Liver (tissue), 9 donors: ENCODE measurements around the gene ATP4A. TPM values are rescaled to one million over a fixed set of nuclear protein-coding genes. Genes with fewer than 3 reads are reported as not detected.

Source experiments
- DNase-seq: peaks from one replicate; pipeline ENCODE4 v3.0.0-alpha.2; 2017; ENCODE audit warnings: low spot score
- H3K27ac ChIP-seq, 2 donors: one replicate each; pipeline ENCODE4 v1.7.0; 2013; ENCODE audit warnings: inconsistent platforms in 2 of 2, low read length in 2 of 2, control low read depth in 1 of 2, low read depth in 1 of 2, mild to moderate bottlenecking in 1 of 2
- H3K27me3 ChIP-seq, 4 donors: one replicate each; pipeline versions ENCODE4 v1.6.1 to v1.7.0; 2013; ENCODE audit warnings: low read length in 3 of 4, inconsistent platforms in 1 of 4, mild to moderate bottlenecking in 1 of 4, moderate library complexity in 1 of 4; ENCODE audit not compliant: control insufficient read depth in 4 of 4, insufficient read depth in 4 of 4
- H3K36me3 ChIP-seq, 4 donors: one replicate each; pipeline versions ENCODE4 v1.6.1 to v1.7.0; 2013; ENCODE audit warnings: low read length in 3 of 4, mild to moderate bottlenecking in 3 of 4, low read depth in 1 of 4, moderate library complexity in 1 of 4; ENCODE audit not compliant: control insufficient read depth in 4 of 4, insufficient read depth in 3 of 4
- H3K4me1 ChIP-seq, 4 donors: one replicate each; pipeline versions ENCODE4 v1.6.1 to v1.7.0; 2013; ENCODE audit warnings: low read length in 3 of 4, mild to moderate bottlenecking in 3 of 4, moderate library complexity in 1 of 4; ENCODE audit not compliant: control insufficient read depth in 4 of 4, insufficient read depth in 4 of 4
- H3K4me3 ChIP-seq, 3 donors: one replicate each; pipeline versions ENCODE4 v1.6.1 to v1.7.0; 2013; ENCODE audit warnings: low read length in 3 of 3, control low read depth in 1 of 3, low read depth in 1 of 3, mild to moderate bottlenecking in 1 of 3
- H3K9ac ChIP-seq, 2 donors: one replicate each; pipeline ENCODE4 v1.7.0; 2013; ENCODE audit warnings: low read length in 2 of 2, mild to moderate bottlenecking in 2 of 2, moderate library complexity in 2 of 2, control low read depth in 1 of 2, low read depth in 1 of 2
- H3K9me3 ChIP-seq, 4 donors: one replicate each; pipeline versions ENCODE4 v1.6.1 to v1.7.0; 2013; ENCODE audit warnings: low read length in 3 of 4; ENCODE audit not compliant: control insufficient read depth in 4 of 4
- CTCF ChIP-seq: fragments of 150-350 bp; IDR thresholded peaks from 2 replicates; pipeline ENCODE4 v1.5.1; 2017; ENCODE audit warnings: improper control_type of control experiment, low read depth, low read length; ENCODE audit not compliant: missing input control
- EGR1 ChIP-seq, 2 donors: IDR thresholded peaks; 2 replicates each; pipeline ENCODE4 v1.6.1; 2016 to 2018; ENCODE audit warnings: antibody characterized with exemption in 2 of 2, low read depth in 2 of 2
- FOXA1 ChIP-seq: IDR thresholded peaks from 2 replicates; pipeline ENCODE4 v1.6.1; 2016; ENCODE audit warnings: antibody characterized with exemption
- FOXA2 ChIP-seq: IDR thresholded peaks from 2 replicates; pipeline ENCODE4 v1.6.1; 2016; ENCODE audit warnings: antibody characterized with exemption
- GABPA ChIP-seq, 2 donors: IDR thresholded peaks in 1 of 2; conservative IDR thresholded peaks in 1 of 2; 2 replicates each; pipeline ENCODE4 v1.6.1; 2016; ENCODE audit warnings: antibody characterized with exemption in 2 of 2, mild to moderate bottlenecking in 1 of 2, moderate library complexity in 1 of 2
- HNF4A ChIP-seq, 2 donors: conservative IDR thresholded peaks; 2 replicates each; pipeline ENCODE4 v1.6.1; 2016; ENCODE audit warnings: antibody characterized with exemption in 2 of 2, mild to moderate bottlenecking in 2 of 2
- HNF4G ChIP-seq: IDR thresholded peaks from 2 replicates; pipeline ENCODE4 v1.6.1; 2016; ENCODE audit warnings: antibody characterized with exemption
- JUND ChIP-seq, 2 donors: IDR thresholded peaks; 2 replicates each; pipeline ENCODE4 v1.6.1; 2016; ENCODE audit warnings: antibody characterized with exemption in 2 of 2
- MAX ChIP-seq: IDR thresholded peaks from 2 replicates; pipeline ENCODE4 v1.6.1; 2016; ENCODE audit warnings: antibody characterized with exemption
- NR2F2 ChIP-seq: IDR thresholded peaks from 2 replicates; pipeline ENCODE4 v1.6.1; 2016; ENCODE audit warnings: antibody characterized with exemption
- RAD21 ChIP-seq, 2 donors: IDR thresholded peaks; 2 replicates each; pipeline ENCODE4 v1.6.1; 2016; ENCODE audit warnings: antibody characterized with exemption in 2 of 2, mild to moderate bottlenecking in 2 of 2
- RXRA ChIP-seq, 2 donors: IDR thresholded peaks; 2 replicates each; pipeline ENCODE4 v1.6.1; 2017 to 2018; ENCODE audit warnings: antibody characterized with exemption in 2 of 2, mild to moderate bottlenecking in 1 of 2
- SP1 ChIP-seq: IDR thresholded peaks from 2 replicates; pipeline ENCODE4 v1.6.1; 2018; ENCODE audit warnings: antibody characterized with exemption, mild to moderate bottlenecking
- TAF1 ChIP-seq: conservative IDR thresholded peaks from 2 replicates; pipeline ENCODE4 v1.6.1; 2016; ENCODE audit warnings: antibody characterized with exemption, mild to moderate bottlenecking
- YY1 ChIP-seq: IDR thresholded peaks from 2 replicates; pipeline ENCODE4 v1.6.1; 2016; ENCODE audit warnings: antibody characterized with exemption, mild to moderate bottlenecking
- ZBTB33 ChIP-seq: IDR thresholded peaks from 2 replicates; pipeline ENCODE4 v1.6.1; 2016; ENCODE audit warnings: antibody characterized with exemption
- WGBS: extraction: QIAGEN DNeasy Blood & Tissue Kit; methylation state at CpG from one replicate; pipeline ENCODE4 v1.1.7; 2013; 5-methylcytosine and 5-hydroxymethylcytosine counted together
- polyA plus RNA-seq, 2 donors: library from polyadenylated mRNA; stranded (reverse) in 1 of 2; unstranded in 1 of 2; fragments of 200-250 nt in 1 of 2; fragments of >200 nt in 1 of 2; fragmentation: Nextera tagmentation in 1 of 2; extraction: Ambion mirVana in 1 of 2; gene quantifications; one replicate each; pipeline versions ENCODE4 v1.2.1 to v1.2.3, GENCODE V29; 2013 to 2015
- total RNA-seq, 2 donors: library from RNA; depleted of rRNA; stranded (reverse); fragments of >200 nt; gene quantifications; one replicate each; pipeline ENCODE4 v1.2.3, GENCODE V29; 2014
- TF ChIP-seq, protein P1 (sequence below): IDR thresholded peaks from 2 replicates; pipeline ENCODE4 v1.6.1; 2016; ENCODE audit warnings: antibody characterized with exemption, mild to moderate bottlenecking
- TF ChIP-seq, protein P2 (sequence below): IDR thresholded peaks from 2 replicates; pipeline ENCODE4 v1.6.1; 2016; ENCODE audit warnings: antibody characterized with exemption
- donor health status: healthy.
- donor health status: healthy.
- donor health status: healthy.
- donor health status: healthy.
- donor health status: healthy.

ATP4A gene
- total and polyA plus RNA-seq, 4 donors = not detected

DNA sequence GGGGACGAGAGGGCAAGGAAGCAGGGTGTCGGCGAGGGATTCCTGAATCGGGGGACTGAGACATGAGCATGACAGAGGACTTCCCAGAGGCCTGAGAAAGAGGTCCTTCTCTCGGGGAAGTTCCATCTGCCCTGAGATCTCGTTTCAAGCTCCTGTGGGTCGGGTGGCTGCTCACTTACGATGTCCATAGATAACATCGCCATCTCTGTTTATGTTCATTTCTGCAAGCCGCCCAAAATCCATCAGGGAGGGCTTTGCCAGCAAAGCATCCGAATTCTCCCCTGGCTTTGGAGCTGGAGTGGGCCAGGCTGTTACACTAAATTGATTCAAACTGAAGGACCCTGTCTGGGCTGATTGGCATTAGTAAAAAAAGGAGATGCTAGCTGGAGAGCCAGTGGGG, 55.9 kb downstream of the ATP4A start:
- Histone ChIP-seq H3K27ac (no peak overlapping the region), H3K27me3 (no peaks in the 10 kb centered on the region), H3K9ac (no peak overlapping the region), H3K4me1 (peaks cover 0 to 16% (median 7%) of the 10 kb centered on the region in 4 donors), H3K9me3 (no peaks in the 10 kb centered on the region), H3K4me3 (no peak overlapping the region), H3K36me3 (peaks cover 0 to 1% (median 0%) of the 10 kb centered on the region in 4 donors)
- TF ChIP-seq FOXA2 = no peak
- TF ChIP-seq NR2F2 = no peak
- no peak for TF ChIP-seq HNF4G
- TF ChIP-seq TAF1 = no peak
- TF ChIP-seq JUND (IDR thresholded peaks at IDR 0.05) = no peak
- no peak for TF ChIP-seq RXRA (IDR thresholded peaks at IDR 0.05)
- TF ChIP-seq, protein P1, sequence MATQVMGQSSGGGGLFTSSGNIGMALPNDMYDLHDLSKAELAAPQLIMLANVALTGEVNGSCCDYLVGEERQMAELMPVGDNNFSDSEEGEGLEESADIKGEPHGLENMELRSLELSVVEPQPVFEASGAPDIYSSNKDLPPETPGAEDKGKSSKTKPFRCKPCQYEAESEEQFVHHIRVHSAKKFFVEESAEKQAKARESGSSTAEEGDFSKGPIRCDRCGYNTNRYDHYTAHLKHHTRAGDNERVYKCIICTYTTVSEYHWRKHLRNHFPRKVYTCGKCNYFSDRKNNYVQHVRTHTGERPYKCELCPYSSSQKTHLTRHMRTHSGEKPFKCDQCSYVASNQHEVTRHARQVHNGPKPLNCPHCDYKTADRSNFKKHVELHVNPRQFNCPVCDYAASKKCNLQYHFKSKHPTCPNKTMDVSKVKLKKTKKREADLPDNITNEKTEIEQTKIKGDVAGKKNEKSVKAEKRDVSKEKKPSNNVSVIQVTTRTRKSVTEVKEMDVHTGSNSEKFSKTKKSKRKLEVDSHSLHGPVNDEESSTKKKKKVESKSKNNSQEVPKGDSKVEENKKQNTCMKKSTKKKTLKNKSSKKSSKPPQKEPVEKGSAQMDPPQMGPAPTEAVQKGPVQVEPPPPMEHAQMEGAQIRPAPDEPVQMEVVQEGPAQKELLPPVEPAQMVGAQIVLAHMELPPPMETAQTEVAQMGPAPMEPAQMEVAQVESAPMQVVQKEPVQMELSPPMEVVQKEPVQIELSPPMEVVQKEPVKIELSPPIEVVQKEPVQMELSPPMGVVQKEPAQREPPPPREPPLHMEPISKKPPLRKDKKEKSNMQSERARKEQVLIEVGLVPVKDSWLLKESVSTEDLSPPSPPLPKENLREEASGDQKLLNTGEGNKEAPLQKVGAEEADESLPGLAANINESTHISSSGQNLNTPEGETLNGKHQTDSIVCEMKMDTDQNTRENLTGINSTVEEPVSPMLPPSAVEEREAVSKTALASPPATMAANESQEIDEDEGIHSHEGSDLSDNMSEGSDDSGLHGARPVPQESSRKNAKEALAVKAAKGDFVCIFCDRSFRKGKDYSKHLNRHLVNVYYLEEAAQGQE = no peak
- no peak for TF ChIP-seq YY1
- no peak for TF ChIP-seq GABPA (IDR thresholded peaks at IDR 0.05 in 1 of 2, conservative IDR thresholded peaks at IDR 0.05 in 1 of 2)
- no peak for TF ChIP-seq CTCF
- TF ChIP-seq FOXA1 = no peak
- TF ChIP-seq, protein P2, sequence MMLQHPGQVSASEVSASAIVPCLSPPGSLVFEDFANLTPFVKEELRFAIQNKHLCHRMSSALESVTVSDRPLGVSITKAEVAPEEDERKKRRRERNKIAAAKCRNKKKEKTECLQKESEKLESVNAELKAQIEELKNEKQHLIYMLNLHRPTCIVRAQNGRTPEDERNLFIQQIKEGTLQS = no peak
- no peak for TF ChIP-seq MAX
- no peak for TF ChIP-seq RAD21 (IDR thresholded peaks at IDR 0.05)
- TF ChIP-seq EGR1 (IDR thresholded peaks at IDR 0.05; ENCODE audit: low read depth in 2 of 2) = no peak
- no peak for TF ChIP-seq SP1
- TF ChIP-seq HNF4A (conservative IDR thresholded peaks at IDR 0.05) = no peak
- TF ChIP-seq ZBTB33 = no peak
- no peak for DNase-seq
- 91% methylated on average over 11 of the region's 11 CpGs for WGBS
